ENCODE results near the gene WDFY1.
A peak's percentile ranks its signal among the peaks of the same experiment; 100 is the strongest.

Gene WDFY1

DNA sequence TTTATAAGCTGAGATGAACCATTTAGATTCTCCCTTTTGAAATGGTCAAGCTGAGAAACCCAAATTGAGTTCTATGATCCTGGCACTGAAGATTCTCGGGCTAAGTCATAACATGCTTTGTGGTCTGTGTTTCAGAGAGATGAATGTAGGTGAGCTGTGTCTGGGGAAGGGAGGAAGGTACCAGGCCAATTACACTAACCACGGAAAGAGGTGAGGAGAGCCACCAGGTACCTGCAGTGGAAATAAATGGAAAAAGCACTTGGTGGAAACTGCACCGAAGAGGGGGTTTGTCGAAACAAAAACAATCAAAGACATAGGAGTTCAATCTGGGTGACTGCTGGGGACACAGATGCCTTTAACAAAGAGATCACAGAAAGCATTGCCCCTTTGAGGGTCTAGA, 11.2 kb upstream of the WDFY1 start:
- ATAC-seq = no peak

DNA sequence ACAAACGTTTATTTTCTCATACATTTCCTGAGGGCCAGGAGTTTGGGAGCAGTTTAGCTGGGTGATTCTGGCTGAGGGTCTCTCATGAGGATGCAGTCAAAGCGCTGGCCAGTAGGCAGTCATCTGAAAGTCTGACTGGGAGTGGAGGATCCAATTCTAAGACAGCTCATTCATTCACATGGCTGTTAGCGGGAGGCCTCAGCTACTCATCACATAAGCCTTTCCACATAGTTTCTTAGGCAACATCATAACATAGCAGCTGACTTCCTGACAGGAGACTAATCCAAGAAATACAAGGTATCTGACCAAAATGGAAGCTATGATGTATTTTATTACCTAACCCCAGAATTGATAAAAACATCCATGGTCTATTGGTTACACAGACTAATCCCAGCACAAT, 9.3 kb upstream of the WDFY1 start:
- ATAC-seq = no peak

DNA sequence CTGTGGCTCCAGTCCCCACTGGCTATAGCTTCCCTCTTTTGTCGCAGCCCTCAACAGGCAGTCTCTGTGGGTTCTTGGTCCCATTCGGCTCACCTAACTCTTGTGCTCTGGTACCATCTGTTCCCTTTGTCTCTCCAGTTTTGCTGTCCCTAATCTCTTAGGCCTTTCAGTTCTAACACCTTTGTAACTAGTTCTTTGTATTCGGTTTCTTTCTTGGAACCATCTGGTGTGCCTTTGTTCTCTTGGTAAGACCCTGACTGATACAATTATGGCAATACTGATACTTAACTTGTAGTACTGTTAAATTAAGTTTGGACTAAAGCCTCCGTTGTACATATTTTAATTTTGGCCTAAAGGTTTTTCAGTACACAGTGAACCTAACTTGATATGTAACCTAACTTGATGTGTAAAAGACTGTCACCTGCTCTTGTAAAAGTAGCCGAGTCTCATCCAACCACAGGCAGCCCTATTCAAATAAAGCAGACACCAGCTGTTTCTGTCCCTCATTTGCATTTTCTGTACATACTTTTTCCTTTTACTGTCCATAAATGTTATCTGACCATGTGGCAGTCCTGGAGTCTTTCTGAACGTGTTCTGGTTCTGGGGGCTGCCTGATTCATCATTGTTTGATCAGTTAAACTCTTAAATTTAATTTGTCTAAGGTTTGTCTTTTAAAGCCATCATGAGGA, 7.3 kb upstream of the WDFY1 start:
- ATAC-seq = no peak

DNA sequence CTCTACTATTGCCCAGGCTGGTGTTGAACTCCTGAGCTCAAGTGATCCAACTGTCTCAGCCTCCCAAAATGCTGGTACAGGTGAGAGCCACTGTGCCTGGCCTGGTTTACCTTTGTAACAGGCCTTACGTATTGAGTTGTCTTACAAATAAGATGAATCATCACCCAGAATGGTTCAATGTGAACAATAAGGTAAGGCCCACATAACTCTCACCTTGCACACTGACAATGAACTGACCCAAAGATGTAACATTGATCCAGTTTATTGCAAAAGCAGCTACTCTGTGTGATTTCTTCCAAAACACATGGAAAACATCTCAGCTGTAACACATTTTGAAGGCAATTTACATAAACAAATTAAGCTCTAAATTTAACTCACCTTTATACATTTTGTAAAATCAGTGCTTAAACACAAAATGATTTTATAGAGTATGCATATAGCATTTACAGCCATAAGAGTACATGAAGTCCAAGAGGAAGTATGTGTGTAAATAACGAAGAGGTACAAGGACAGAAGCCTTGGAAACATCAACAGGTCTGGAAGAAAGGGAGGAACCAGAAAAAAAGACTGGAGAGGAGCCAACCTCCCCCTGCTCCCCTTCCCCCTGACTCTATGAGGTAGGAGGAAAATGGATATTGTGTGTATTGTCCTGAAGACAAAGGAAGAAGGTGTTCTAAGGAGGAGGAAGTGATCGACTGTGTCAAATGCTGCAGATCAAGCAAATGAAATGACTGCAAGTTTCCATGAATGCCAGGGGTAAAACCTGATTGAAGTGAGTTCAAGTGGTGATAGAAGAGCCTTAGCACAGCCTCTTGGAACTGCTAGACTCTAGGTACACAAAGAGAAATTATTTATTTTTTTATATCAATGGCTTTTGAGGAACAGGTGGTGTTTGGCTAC, 5.6 kb upstream of the WDFY1 start:
- ATAC-seq = peak in 1 of 2 donors; percentile 19

DNA sequence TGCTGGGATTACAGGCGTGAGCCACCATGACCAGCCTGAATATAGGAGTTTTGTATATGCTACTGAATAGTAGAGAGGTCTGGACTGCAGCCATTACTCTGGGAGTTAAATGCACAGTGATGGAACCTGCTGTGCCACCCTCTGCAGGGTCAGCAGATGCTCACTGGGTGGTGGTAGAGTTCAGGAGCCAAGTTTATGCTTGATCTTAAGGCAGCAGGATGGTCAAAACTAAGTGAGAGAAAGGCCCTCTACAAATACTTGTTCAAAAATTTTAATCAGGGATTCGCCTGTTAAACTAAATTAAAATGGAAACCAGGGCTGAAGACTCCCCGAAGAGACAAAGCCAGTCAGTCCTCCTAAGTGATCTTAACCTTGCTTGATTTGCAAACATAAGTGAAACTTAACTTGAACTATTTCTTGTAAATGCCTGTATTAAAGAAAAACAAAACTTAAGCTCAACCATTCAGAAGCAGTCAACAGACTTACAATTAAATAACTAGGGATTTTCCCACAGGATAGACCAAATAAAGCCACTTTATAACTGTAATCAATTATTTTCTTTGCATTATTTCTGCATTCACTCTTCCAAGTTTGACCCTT, 4.2 kb upstream of the WDFY1 start:
- ATAC-seq = peak in 1 of 2 donors; percentile 8

DNA sequence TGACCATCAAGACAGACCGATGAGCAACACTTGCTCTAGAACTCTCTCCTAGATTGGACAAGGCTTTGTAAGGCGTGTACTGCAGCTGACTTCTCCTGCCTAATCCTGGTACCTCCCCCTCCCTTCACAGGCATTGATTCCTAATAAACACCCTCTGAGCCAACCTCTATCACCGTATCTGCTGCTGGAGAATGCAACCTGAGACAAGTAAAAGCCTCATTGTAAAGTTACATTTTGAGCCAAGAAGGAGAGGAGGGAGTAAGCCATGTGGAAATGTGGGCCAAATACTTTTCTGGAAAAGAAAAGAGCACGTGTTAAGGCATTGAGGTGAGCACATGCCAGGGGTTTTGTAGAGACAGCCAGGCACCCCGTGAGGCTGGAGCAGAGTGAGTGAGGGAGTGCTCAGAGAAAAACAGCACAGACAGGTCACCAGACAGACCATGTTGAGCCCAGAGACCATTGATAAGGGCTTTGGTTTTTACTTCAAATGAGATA, 2.6 kb upstream of the WDFY1 start:
- ATAC-seq = no peak

DNA sequence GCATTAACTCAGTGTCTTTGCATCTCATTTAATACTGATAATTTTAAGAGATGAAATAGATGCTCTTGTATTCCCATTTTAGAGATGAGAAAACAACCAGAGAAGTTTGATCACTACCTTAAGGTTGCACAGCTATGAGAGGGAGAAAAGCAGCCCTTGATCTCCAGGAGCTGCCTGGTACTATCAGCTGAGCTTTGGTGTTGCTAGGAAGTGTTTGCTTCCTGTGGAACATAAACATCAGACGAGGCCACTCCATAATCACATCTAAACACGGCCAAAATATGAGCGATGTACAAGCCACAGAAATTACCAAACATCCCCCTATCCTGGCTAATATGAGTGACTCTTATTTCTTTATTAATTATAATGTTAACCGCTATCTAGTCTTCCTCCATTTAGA, 620 bp upstream of the WDFY1 start:
- no peak for ATAC-seq

DNA sequence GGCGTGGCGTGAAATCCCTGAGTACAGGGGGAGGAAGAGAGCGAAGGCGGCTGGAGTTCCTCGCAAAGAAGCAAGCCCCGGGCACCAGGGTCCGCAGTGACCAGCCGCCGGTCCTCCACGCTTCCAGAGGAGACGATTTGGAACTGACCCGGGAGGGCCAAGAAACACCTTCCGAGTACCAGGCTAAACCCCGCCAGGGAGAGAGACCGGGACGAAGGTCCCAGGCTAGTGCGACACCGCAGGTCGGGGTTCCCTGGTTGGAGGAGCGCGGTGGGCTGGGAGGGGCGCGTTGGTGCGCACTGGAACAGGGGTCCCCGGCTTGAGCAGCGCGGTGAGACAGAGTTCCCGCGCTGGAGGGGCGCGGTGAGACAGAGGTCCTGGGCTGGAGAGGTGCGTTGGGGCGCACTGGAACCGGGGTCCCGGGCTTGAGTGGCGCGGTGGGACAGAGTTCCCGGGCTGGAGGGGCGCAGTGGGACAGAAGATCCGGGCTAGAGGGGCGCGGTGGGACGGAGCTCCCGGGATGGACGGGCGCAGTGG, 901 bp downstream of the WDFY1 start:
- no peak for ATAC-seq

DNA sequence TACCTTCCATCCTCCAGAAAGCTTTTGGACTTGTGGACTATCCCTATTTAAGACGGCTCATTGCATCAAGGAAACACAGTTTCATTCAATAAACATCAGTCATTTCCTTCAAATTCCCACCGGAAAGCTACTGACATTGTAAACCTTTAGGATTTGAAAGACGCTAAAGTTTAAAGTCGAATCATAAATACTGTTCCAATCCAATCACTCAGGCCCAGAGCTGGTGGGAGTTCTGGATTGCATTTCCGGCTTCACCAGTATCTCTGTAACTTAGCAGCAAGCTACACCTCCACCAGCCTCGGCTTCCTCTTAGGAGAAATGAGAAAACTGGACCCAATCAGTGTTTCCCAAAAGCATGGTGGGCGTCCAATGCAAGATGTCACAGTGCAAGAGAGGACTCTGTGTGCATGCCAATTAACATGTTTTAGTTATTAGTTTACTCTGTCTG, 1.6 kb downstream of the WDFY1 start:
- ATAC-seq = no peak

DNA sequence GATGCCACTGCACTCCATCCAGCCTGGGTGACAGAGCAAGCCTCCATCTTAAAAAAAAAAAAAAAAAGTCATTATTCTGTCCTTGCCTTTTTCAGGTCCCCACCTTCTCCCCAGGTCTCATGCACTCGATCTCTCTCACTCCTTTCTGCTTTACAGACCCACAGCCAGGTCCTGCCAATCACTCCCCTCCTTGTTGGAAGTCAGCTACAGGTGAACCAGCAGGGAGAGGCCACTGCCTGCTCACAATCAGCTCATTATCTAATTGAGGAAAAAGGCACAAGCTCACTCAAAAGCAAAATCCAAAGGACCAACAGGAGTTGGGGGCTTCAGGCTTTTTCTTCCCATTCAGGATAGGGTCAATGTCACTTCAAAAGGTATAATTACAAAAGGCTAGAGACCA, 2.0 kb downstream of the WDFY1 start:
- no peak for ATAC-seq

DNA sequence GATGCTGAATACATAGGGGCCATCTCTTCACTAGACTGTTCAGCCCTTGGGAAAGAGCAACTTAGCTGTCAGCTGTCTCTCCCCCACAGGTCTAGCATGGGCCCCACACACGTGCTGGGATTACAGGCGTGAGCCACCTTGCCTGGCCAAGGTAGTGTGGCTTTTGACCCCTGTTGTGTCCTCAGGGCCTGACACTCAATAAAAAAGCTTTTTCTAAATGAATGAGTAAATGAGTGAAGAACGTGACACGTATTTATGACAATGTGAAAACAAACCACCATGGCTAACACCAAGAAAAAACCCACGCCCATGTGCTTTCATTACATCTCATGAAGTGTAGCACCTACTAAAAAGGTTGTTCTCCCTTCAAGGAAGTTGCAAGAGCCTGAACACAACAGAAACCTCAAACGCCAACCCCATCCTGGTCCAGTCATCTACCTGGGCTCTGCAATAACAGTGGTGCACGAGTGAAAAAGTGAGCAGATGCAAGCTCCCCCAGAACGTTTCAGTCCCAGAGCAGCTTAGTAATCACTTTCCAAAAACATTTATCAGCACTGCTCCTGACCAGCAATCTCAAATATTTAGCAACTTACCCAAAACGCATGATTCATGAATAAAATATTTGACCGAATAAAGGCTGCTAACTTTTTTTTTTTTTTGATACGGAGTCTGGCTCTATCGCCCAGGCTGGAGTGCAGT, 3.4 kb downstream of the WDFY1 start:
- ATAC-seq = peak; percentile 85

DNA sequence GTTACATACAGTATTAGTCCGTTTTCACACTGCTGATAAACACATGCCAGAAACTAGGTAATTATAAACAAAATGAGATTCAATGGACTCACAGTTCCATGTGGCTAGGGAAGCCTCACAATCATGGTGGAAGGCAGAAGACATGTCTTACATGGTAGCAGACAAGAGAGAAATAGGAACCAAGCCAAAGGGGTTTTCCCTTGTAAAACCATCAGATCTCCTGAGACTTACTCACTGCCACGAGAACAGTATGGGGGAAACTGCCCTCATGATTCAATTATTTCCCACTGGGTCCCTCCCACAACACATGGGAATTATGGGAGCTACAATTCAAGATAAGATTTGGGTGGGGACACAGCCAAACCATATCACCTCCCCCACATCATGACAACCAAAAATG, 5.7 kb downstream of the WDFY1 start:
- ATAC-seq = peak in 1 of 2 donors; percentile 9

DNA sequence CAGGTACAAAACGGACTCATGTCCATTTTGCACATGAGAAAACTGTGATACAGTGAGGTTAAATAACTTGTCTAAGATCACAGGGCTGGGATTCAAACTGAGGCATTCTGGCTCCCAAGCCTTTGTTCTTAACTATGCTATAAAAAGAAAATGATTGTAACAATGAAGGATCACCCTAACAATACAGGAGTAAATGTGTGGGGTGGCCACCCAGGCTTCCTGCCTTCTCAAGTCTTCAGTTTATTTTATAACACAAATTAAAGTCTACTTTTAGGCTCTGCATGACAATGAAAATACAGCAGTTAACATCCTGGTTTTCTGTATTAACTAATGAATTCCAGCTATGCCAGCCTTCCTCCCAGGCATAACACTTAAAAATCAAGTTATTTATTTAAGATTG, 7.6 kb downstream of the WDFY1 start:
- no peak for ATAC-seq

DNA sequence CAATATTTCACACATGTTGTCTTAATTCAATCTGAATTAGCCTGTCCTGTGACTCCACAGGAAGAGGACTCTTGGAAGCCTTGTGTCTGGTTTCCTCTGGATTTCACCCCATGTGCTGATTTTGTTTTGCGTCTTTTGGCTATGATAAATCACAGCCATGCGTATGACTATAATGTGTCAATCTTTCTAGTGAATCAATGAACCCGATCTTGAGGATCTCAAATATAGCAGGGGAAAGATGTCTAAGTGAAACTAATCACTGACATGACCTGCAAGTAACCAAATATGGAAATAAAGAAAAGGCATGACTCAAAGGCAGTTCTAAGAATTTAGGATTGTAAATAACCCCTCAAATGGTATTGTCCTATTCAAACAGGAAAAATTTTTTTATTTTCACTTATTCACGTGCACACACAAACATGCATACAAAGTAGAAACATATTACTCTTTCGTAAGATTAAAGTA, 8.2 kb downstream of the WDFY1 start:
- peak; percentile 45 to 52 for ATAC-seq

DNA sequence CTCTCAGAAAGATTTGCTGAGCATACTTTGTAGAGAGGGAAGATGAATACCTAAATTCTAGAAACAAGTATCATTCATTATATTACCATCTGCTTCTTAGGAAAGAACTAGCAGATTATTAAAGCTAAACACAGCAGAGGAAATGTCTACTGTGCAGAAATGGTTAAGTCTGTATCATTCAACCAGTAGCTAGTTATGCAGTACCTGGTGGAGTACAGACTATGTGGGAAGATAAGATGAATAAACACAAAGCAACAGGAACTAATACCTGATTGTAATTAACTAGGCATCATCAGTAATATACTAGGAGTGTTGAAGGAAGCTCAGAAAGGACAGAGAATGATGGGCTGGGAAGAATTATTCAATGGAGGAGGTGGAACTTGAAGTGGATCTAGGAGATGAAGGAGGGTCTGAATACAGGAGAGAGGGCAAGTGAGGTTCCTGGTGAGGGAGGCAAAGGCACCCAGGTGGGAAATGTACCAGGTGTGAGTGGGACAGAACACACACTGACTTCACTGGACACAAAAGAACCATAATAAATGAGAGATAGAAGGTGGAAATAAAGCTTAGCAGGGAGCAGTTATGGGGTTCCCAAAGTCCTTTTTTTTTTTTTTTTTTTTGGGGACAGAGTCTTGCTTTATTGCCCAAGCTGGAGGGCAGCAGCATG, 9.5 kb downstream of the WDFY1 start:
- ATAC-seq = no peak

DNA sequence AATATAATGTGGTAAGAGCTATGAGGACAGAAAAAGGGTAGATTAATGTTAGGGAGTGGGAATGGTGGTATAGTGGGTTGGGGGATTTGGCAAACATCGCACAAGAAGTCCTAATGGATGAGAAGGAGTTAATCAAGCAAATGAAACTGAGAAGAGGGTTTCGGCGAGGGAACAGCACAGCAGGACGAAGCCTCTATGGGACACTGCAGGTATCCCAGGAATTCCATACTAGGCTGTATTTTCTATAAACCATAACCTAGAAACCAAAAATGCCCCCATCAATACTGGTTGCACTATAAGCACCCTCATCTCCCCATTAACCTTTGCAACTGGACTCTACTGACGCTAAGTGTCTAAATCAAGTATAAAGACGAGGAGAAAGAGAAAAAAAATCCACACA, 10.3 kb downstream of the WDFY1 start:
- no peak for ATAC-seq

DNA sequence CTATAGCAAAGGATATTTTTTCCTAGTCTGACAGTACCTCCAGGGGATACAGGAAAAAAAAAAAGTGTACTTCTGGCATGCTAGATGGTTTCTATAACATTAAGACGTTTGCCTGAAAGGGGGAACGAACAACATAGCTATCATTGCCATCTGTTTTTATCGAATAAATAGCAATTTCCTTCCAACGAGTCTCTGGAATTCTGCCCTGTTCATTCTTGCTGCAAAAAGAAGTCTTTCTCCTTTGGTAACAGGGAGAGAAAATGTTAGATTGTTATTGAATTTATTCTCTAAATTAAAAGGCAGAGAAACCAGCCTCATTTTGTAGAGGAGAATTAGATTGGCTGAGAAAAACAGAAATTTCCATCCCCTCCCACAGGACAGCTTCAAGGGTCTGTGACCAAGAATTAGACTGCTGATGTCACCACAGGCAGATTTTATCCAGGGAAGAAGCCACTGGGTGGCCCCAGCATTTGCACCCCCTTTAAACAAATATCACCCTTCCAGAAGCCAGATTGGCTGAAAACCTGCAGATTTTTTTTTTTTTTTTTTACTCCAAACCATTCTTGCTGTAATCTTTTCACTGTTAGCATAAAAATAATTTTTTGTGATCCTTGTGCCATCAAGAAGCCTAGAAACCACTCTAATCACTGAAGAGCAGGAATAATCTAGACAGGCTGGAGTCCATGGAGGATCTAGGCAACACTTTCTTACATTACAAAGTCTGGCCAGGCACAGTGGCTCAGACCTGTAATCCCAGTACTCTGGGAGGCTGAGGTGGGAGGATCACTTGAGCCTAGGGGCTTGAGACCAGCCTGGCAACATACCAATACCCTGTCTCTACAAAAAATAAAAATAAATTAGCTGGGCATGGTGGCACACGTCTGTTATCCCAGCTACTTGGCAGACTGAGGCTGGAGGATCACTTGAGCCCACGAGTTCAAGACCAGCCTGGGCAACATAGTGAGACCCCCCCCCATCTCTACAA, 12.0 kb downstream of the WDFY1 start:
- ATAC-seq = no peak

DNA sequence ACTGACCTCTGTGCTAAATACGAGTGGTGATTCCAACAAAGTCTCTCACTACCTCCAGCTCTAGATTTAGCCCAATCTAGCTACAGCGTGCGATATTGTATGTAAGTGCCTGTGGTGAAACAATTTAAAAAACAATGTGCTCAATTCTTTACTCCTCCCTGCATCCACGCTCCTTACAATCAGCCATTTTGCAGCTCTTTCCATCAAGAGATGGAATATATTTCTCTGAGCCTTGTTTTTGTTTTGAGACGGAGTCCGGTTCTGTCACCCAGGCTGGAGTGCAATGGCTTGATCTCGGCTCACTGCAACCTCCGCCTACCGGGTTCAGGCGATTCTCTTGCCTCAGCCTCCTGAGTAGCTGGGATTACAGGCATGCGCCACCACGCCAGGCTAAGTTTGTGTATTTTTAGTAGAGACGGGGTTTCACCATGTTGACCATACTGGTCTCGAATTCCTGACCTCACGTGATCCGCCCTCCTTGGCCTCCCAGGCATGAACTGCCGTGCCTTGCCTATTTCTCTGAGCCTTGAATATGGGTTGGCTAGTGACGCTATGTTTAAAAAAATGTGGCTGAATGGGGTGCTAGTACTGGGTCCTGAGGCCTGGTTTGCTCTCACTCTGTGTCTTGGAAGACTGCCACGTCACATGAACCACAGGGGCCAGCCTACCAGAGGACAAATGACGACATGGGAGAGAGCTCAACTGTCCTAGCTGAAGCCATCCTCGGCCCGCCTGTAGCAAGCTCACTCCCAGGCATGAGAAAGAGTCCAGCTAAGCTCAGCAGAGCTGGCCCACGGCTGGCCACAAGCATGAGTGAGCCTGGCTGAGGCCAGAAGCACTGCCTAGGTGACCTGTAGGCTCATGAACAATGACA, 14.8 kb downstream of the WDFY1 start:
- ATAC-seq = peak in 1 of 2 donors; percentile 17

DNA sequence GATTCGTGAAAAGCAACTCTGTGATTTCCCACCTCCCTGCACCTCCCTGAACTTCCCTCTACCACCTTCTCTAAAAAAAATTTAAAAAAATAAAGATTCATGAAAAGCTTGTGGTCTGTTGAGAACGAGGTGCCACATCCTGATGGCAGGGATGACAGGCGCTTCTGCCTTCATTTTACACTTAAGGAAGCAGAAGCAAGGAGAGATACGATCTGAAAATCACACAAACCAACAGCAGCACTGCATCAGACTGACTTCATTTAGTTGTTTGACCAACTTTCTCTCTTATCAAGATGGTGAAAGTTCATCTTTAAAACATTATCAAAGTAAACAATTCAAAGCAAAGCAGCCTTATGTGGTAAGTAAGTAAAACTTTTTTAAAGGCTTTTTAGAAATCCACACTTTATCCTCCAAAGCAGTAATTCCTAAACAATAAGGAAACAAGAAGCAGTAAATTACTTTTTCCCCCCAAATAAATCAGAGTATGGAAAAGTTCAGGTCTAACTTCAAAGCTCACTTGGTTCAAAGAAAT, 15.5 kb downstream of the WDFY1 start:
- peak; percentile 51 to 65 for ATAC-seq
